A549 (cell line): Measurements from ENCODE around the gene CUEDC2.

ENCODE experiments used
- CEBPB ChIP-seq, 2 experiments: fragments of >200 bp in 1 of 2; sonication (Bioruptor Twin) in 1 of 2; formaldehyde crosslinking in 1 of 2; IDR thresholded peaks; 2 replicates each; pipeline ENCODE4 v1.6.1; 2012 to 2016
- SMC3 ChIP-seq: fragments of >200 bp; sonication (Bioruptor Twin); formaldehyde crosslinking; IDR thresholded peaks from 3 replicates; pipeline ENCODE4 v1.6.1; 2018; ENCODE audit warnings: inconsistent platforms
- TF ChIP-seq, protein P1 (sequence below): fragments of >200 bp; sonication (Bioruptor Twin); formaldehyde crosslinking; IDR thresholded peaks from 3 replicates; pipeline ENCODE4 v1.5.1; 2016

DNA sequence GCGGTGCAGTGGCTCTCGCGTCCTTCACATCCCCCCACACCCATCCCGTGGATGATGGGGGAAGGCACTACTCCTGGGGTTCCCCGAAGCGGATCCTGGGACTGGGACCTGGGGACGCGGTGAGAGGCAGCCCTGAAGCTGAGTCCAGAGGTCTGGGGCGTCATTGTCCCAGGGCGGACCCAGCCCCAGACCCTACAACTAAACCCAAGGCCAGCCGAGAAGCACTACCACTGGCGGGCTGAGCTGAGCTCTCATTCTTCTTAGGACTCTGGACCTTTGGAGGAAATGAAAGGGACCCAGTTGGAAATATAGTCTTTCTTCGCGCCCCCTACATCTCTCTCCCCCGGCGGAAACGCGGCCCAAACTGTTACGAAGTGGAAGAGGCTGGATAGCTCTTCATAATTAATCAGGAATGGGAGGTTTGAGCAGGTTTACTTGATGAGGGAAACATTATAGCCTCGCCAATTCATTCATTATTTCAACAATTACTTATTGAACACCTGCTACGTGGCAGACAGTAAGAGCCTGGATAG lies 12.1 kb downstream of the CUEDC2 start:
- TF ChIP-seq, protein P1, sequence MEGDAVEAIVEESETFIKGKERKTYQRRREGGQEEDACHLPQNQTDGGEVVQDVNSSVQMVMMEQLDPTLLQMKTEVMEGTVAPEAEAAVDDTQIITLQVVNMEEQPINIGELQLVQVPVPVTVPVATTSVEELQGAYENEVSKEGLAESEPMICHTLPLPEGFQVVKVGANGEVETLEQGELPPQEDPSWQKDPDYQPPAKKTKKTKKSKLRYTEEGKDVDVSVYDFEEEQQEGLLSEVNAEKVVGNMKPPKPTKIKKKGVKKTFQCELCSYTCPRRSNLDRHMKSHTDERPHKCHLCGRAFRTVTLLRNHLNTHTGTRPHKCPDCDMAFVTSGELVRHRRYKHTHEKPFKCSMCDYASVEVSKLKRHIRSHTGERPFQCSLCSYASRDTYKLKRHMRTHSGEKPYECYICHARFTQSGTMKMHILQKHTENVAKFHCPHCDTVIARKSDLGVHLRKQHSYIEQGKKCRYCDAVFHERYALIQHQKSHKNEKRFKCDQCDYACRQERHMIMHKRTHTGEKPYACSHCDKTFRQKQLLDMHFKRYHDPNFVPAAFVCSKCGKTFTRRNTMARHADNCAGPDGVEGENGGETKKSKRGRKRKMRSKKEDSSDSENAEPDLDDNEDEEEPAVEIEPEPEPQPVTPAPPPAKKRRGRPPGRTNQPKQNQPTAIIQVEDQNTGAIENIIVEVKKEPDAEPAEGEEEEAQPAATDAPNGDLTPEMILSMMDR: no peak
- TF ChIP-seq CEBPB (IDR thresholded peaks at IDR 0.05) (no peak), SMC3 (no peak)
